Measurements from ENCODE around the gene SEMA3G.

DNA sequence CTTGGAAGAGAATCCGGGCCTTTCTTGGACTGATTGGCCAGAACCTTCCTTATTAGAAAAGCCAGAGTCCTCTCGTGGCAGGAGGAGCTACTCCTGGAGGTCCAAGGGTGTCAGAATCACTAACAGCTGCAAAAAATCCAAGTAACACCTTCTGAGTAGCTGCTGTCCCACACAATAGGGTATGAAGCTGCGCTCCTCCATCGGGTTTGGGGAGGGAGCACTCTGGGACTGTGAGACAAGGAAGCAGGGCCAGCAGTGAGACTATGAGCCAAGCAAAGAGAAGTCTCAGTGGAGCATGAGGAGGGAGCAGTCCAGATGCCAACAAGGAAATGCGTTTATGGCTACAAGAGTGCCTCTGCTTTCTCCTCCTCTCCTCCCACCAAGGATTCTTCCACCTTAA lies 21.7 kb downstream of the SEMA3G start:
- TF ChIP-seq, protein P1, sequence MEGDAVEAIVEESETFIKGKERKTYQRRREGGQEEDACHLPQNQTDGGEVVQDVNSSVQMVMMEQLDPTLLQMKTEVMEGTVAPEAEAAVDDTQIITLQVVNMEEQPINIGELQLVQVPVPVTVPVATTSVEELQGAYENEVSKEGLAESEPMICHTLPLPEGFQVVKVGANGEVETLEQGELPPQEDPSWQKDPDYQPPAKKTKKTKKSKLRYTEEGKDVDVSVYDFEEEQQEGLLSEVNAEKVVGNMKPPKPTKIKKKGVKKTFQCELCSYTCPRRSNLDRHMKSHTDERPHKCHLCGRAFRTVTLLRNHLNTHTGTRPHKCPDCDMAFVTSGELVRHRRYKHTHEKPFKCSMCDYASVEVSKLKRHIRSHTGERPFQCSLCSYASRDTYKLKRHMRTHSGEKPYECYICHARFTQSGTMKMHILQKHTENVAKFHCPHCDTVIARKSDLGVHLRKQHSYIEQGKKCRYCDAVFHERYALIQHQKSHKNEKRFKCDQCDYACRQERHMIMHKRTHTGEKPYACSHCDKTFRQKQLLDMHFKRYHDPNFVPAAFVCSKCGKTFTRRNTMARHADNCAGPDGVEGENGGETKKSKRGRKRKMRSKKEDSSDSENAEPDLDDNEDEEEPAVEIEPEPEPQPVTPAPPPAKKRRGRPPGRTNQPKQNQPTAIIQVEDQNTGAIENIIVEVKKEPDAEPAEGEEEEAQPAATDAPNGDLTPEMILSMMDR (conservative IDR thresholded peaks at IDR 0.05): no peak
- no peak for TF ChIP-seq ZFX (IDR thresholded peaks at IDR 0.05)

Measured in C4-2B (cell line).